GM21528 (cell line): Measurements from ENCODE around the gene MTHFD1L.

Experiments used
- ATAC-seq: cut with Tn5 transposase; IDR thresholded peaks from one replicate; pipeline ENCODE4 v1.9.1; 2021; ENCODE audit warnings: mild to moderate bottlenecking, moderate library complexity; ENCODE audit not compliant: unreplicated experiment, low FRiP score

MTHFD1L gene

GRCh38 chr6:150930841-150931240 lies 65.3 kb downstream of the MTHFD1L start:
- no peak for ATAC-seq

- ATAC-seq: no peak
These were observed 65.9 kb downstream of the MTHFD1L start for GRCh38 chr6:150931405-150931804.

- ATAC-seq: no peak
These were observed 67.5 kb downstream of the MTHFD1L start for GRCh38 chr6:150932996-150933395.

GRCh38 chr6:150934380-150934779 lies 68.9 kb downstream of the MTHFD1L start:
- ATAC-seq: no peak

- no peak for ATAC-seq
These were observed 70.6 kb downstream of the MTHFD1L start for GRCh38 chr6:150936021-150936555.

- ATAC-seq: no peak
These were observed 71.8 kb downstream of the MTHFD1L start for GRCh38 chr6:150937132-150937906.

GRCh38 chr6:150939399-150939798 lies 73.9 kb downstream of the MTHFD1L start:
- no peak for ATAC-seq

GRCh38 chr6:150940941-150941340 lies 75.4 kb downstream of the MTHFD1L start:
- ATAC-seq: no peak

GRCh38 chr6:150949526-150949925 lies 84.0 kb downstream of the MTHFD1L start:
- ATAC-seq: no peak

GRCh38 chr6:150953851-150954250 lies 88.3 kb downstream of the MTHFD1L start:
- no peak for ATAC-seq

GRCh38 chr6:150959166-150959565 lies 93.7 kb downstream of the MTHFD1L start:
- ATAC-seq: no peak

- ATAC-seq: no peak
These were observed 96.9 kb downstream of the MTHFD1L start for GRCh38 chr6:150962436-150962835.

- no peak for ATAC-seq
These were observed 99.3 kb downstream of the MTHFD1L start for GRCh38 chr6:150964765-150965164.

- ATAC-seq: no peak
These were observed 101.3 kb downstream of the MTHFD1L start for GRCh38 chr6:150966786-150967185.

GRCh38 chr6:150967381-150967780 lies 101.9 kb downstream of the MTHFD1L start:
- no peak for ATAC-seq

- no peak for ATAC-seq
These were observed 102.4 kb downstream of the MTHFD1L start for GRCh38 chr6:150967910-150968309.

- ATAC-seq: no peak
These were observed 104.4 kb downstream of the MTHFD1L start for GRCh38 chr6:150969901-150970300.

- no peak for ATAC-seq
These were observed 105.7 kb downstream of the MTHFD1L start for GRCh38 chr6:150971219-150971618.

GRCh38 chr6:150975136-150975535 lies 109.6 kb downstream of the MTHFD1L start:
- no peak for ATAC-seq

GRCh38 chr6:150977281-150977680 lies 111.8 kb downstream of the MTHFD1L start:
- no peak for ATAC-seq

- ATAC-seq: no peak
These were observed 113.1 kb downstream of the MTHFD1L start for GRCh38 chr6:150978624-150979023.

GRCh38 chr6:150979826-150980350 lies 114.4 kb downstream of the MTHFD1L start:
- ATAC-seq: no peak
